Fibroblast of the aortic adventitia (primary cell): Measurements from ENCODE around the gene AGAP2. TPM values are rescaled to one million over a fixed set of nuclear protein-coding genes. Genes with fewer than 3 reads are reported as not detected.

ENCODE experiments used
- DNase-seq: peaks from one replicate; pipeline ENCODE4 v3.0.0-alpha.2; 2010; ENCODE audit warnings: low read depth
- H3K4me3 ChIP-seq: 2 replicates; pipeline ENCODE4 v1.5.1; 2011; ENCODE audit warnings: low read depth, mild to moderate bottlenecking, control low read depth, low read length, moderate library complexity
- CTCF ChIP-seq: IDR thresholded peaks from 2 replicates; pipeline ENCODE4 v1.5.1; 2011; ENCODE audit warnings: mild to moderate bottlenecking, low read length, control low read depth, inconsistent platforms; ENCODE audit not compliant: insufficient read depth
- total RNA-seq: library from RNA; depleted of rRNA; stranded (reverse); fragments of >200 nt; gene quantifications from 2 replicates; pipeline ENCODE4 v1.2.3, GENCODE V29; 2012; ENCODE audit warnings: low replicate concordance

The AGAP2 gene
- total RNA-seq, 1 donor, result 0.27 TPM

- TF ChIP-seq CTCF, result peak; percentile 39
- no peak for DNase-seq
- H3K4me3 ChIP-seq, result peak overlapping the region; percentile 28
Measured at GRCh38 chr12:57765003-57765697, 26.6 kb upstream of the AGAP2 start.

- no peak overlapping the region for H3K4me3 ChIP-seq
- no peak for DNase-seq
- no peak for TF ChIP-seq CTCF
Measured at GRCh38 chr12:57764662-57765002, 26.1 kb upstream of the AGAP2 start.

- DNase-seq, result no peak
- TF ChIP-seq CTCF, result no peak
- H3K4me3 ChIP-seq, result no peak overlapping the region
Measured at GRCh38 chr12:57763881-57764661, 25.5 kb upstream of the AGAP2 start.

- no peak for TF ChIP-seq CTCF
- no peak for DNase-seq
- H3K4me3 ChIP-seq, result no peak overlapping the region
Measured at GRCh38 chr12:57762463-57762862, 23.9 kb upstream of the AGAP2 start.

GRCh38 chr12:57761391-57761998, 23.0 kb upstream of the AGAP2 start:
- H3K4me3 ChIP-seq, result no peak overlapping the region
- no peak for TF ChIP-seq CTCF
- DNase-seq, result no peak

- no peak for TF ChIP-seq CTCF
- DNase-seq, result no peak
Measured at GRCh38 chr12:57760347-57760982, 21.9 kb upstream of the AGAP2 start.

More at GRCh38 chr12:57760347-57760982, 21.9 kb upstream of the AGAP2 start:
- no peak overlapping the region for H3K4me3 ChIP-seq
